HCEC 1CT (cell line): Measurements from ENCODE around the gene PALLD.

Source experiments
- DNase-seq: peaks from one replicate; pipeline ENCODE4 v3.0.0-alpha.2; 2017

The PALLD gene

GRCh38 chr4:168648929-168649328 lies 152.1 kb downstream of the PALLD start:
- peak; percentile 24 for DNase-seq

- DNase-seq = no peak
These were observed 154.5 kb downstream of the PALLD start for GRCh38 chr4:168651374-168651773.

GRCh38 chr4:168651864-168652263 lies 155.0 kb downstream of the PALLD start:
- no peak for DNase-seq

- no peak for DNase-seq
These were observed 155.9 kb downstream of the PALLD start for GRCh38 chr4:168652755-168653154.

DNA sequence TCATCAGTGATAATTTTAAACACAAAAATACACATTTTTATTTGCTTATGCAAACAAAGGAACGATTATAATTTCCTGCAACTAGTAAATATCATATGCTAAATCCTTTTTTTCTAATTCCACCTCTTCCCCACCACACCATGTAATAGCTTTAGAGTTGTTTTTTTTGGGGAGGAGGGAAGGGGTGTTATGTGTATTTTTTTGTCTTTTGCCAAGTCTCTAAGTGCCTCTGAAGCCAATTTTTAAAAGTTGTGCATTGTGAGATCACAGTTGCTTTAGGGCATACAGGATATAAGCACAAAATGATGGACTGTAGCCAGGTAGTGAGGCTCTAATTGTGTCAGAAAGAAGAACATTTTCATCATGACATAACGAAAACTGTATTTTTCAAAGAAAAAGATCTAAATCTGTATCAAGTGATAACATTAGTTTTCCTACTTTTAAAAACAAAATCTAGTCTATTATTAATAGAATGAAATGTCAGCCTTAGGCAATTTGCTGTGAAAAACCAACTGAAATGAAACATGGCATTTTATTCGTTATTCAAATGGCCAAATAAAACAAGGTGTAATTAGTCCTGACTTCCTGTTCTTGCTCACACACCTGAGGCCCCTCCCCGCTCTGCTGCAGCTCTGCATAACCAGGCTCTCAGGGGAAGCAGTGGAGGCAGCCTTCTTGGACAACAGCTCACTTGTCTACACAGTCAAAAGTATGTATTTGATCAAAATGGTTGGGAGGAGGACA lies 157.4 kb downstream of the PALLD start:
- DNase-seq = no peak

DNA sequence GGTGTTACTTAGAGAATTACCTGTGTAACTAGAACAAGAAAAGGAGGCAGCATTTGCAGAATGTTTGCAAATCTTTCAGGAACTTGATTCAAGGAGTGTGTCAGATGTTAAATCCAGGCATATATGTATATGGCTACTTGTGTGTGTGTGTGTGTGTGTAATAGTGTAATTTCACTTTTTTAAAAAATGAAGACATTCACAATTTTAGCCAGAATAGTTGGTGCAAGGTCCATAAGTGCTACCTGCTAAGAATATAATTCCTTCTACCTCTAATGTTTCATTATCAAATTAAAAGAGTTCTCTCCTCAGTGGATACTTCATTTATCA lies 158.0 kb downstream of the PALLD start:
- no peak for DNase-seq

- DNase-seq = no peak
These were observed 158.3 kb downstream of the PALLD start for GRCh38 chr4:168655182-168655581.

GRCh38 chr4:168656055-168656660 lies 159.3 kb downstream of the PALLD start:
- DNase-seq = peak; percentile 77

DNA sequence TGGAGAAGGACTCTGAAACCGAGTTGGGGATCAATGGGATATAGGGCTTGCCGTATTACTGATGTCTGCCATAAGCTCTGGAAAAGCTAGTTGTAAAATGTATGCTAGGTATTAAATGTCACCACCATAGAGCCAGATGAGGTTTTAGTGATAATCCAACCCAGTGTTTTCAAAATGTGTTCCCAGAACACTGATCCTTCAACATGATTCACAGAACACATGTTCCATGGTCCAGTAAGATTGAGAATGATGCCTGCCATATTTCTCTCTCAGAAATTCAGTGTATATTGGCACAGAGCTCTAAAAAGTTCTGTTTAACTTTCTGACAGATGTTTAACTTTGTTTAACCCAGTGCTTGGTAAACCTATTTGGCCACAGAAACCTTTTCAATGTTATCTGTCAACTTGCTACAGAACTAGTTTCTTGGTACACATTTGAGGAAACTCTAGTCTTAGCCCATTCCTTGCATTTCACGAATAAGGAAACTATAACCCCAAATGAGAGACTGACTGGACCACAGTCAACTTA lies 160.2 kb downstream of the PALLD start:
- no peak for DNase-seq

GRCh38 chr4:168658751-168659150 lies 161.9 kb downstream of the PALLD start:
- DNase-seq = no peak

DNA sequence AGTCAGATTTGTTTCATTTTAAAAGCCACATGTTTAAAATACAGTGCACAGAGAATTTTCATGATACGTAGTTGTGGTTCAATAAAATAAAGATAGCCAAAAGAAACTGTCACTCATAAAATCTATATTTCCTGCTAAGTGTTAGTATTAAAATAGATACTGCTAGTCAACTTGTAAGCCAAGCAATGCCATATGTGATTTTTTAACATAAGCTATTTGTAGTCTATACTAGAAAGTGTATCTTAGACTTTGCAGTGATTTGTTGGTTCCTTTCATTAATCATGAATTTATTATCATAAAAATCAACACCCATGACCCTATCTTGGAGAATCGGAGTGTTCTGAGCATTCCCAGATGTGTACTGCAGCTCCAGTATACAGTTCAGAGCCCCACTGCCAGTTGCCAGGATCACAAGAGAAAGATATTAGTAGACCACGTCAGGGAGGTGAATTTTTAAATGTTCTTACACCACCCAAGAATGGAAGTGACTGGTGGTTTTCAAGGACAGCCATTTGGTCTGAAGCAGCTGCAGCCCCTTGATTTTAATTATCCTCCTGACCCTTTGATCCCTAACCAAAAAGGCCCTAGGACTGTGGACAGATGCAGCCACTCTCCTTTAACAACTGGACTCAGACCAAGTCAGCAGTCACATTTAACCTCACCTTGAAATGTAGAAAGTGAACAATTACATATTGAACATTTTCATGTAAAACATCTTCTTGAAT lies 163.1 kb downstream of the PALLD start:
- DNase-seq = no peak

- DNase-seq = no peak
These were observed 165.6 kb downstream of the PALLD start for GRCh38 chr4:168662297-168662984.

GRCh38 chr4:168664242-168664891 lies 167.5 kb downstream of the PALLD start:
- DNase-seq = no peak

- DNase-seq = peak; percentile 39
These were observed 169.7 kb downstream of the PALLD start for GRCh38 chr4:168666531-168666930.

GRCh38 chr4:168667376-168667775 lies 170.5 kb downstream of the PALLD start:
- DNase-seq = no peak

- DNase-seq = no peak
These were observed 171.1 kb downstream of the PALLD start for GRCh38 chr4:168667921-168668320.

- no peak for DNase-seq
These were observed 176.6 kb downstream of the PALLD start for GRCh38 chr4:168673476-168673875.

DNA sequence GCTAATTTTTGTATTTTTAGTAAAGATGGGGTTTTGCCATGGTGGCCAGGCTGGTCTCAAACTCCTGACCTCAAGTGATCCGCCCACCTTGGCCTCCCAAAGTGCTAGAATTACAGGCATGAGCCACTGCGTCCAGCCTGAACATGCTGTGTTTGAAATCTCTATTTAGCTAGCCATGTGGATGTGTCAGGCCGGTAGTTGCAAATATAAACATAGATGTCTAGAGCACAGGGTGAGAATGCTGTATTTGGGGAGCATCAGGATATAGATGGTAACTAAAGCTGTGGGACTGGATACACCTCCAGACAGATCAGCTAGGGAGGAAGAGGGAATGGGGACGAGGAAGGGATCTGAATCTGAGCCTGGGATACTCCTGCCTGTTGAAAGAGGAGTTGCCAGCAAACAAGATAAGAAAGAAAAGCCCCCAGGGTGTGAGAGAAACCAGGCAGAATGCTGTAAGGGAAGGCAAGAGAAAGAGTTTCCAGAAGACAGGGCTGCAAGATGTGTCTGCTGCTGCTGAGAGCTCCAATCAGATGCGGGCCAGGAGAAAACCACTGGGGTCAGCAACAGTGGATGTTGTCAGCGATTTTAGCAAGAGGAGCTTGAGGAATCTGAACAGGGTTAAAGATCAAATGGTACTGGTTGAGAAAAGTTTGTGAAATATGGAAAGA lies 177.4 kb downstream of the PALLD start:
- DNase-seq = no peak

DNA sequence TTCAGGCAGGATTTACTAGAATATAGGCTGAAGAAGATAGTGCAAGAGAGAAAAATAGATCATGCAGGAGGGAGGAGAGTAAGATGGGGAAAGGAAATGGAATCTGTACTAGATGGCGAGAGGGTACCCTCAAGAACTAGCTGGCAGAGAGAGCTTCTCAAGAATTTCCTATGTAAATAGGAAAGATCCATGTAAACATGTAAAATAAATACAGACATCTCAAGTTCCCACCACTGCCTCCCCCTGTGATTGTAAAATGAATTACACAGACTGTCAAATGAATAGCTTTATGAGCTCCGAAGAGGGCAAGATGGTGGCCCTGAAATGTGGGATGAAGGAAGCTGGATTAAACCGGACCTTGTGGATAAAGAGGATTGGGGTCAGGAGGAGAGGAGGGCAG lies 178.0 kb downstream of the PALLD start:
- no peak for DNase-seq

DNA sequence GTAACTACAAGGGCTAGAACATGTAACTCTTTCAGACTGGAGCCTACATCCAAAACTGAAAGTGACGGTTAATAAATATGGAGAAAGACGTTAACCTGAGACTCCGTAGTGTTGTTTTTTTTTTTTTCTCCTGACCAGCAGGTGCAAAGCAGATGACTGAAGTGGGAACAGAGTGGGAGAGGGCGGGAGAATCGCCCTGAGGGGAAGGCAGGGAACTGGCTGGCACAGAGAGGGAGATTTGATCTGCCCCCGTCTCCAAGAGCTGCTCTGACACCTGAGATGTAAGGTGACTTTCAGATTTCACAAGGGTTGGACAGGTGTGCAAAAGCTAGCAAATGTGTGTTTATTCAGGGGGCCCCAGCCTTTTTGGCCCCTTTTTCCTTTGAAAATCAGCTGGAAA lies 180.2 kb downstream of the PALLD start:
- DNase-seq = no peak

GRCh38 chr4:168677879-168678278 lies 181.0 kb downstream of the PALLD start:
- no peak for DNase-seq

- no peak for DNase-seq
These were observed 182.0 kb downstream of the PALLD start for GRCh38 chr4:168678751-168679366.
